ENCODE measurements around the gene ATP6V1B1.

The ATP6V1B1 gene

DNA sequence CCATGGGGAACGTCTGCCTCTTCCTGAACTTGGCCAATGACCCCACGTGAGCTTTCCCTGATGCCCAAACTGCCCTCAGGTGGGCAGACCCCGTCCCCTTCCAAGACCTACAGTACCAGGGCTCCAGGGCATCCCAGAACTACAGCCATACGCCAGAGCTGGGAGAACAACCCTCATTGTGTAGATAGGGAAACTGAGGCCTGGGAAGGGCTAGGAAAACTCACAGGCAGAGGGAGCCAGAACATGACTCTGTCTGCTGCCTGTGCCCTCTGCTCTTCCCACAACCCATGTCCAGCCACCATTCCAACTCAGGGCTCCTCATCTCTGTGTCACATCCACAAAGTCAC, 25.9 kb downstream of the ATP6V1B1 start:
- TF ChIP-seq, protein P1, sequence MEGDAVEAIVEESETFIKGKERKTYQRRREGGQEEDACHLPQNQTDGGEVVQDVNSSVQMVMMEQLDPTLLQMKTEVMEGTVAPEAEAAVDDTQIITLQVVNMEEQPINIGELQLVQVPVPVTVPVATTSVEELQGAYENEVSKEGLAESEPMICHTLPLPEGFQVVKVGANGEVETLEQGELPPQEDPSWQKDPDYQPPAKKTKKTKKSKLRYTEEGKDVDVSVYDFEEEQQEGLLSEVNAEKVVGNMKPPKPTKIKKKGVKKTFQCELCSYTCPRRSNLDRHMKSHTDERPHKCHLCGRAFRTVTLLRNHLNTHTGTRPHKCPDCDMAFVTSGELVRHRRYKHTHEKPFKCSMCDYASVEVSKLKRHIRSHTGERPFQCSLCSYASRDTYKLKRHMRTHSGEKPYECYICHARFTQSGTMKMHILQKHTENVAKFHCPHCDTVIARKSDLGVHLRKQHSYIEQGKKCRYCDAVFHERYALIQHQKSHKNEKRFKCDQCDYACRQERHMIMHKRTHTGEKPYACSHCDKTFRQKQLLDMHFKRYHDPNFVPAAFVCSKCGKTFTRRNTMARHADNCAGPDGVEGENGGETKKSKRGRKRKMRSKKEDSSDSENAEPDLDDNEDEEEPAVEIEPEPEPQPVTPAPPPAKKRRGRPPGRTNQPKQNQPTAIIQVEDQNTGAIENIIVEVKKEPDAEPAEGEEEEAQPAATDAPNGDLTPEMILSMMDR (IDR thresholded peaks at IDR 0.05; ENCODE audit: low read depth, low read length, missing control alignments) = no peak
- no peak overlapping the region for H3K4me3 ChIP-seq (ENCODE audit: low read depth, low read length)
- in situ Hi-C loops (cut with HindIII; ENCODE audit: low sequenced_read_pairs) = no loop called here
- DNase-seq (ENCODE audit: low read depth) = no peak

DNA sequence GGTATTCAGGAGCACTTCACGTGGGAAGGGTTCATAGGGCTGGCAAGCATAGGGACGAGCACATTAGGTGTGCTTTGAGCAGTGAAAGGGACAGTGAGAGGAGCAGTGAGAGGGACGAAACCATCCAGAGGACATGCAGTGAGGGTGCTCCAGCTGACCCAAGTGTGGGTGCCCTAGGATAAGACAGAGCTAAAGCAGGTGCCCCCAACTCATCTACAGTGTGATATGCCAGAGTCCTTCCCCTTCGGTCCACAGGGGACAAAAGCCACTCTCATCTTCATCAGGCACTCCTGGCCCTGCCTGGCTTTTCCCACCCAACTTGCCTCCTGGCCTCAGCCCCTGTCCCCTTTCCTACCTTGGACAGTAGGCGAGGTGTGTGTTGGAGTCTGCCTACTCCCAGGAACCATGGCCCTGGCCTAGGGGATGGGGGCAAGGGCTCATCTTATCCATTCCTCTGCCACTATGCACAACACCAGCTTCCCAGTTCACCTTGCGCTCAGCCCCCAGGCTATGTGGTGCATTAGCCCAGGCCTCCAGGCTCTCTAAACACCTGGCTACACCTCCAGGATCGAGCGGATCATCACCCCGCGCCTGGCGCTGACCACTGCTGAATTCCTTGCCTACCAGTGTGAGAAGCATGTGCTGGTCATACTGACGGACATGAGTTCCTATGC, 26.6 kb downstream of the ATP6V1B1 start:
- in situ Hi-C loops (cut with HindIII; ENCODE audit: low sequenced_read_pairs) = no loop called here
- DNase-seq (ENCODE audit: low read depth) = no peak
- TF ChIP-seq, protein P1 (IDR thresholded peaks at IDR 0.05; ENCODE audit: low read depth, low read length, missing control alignments) = no peak
- no peak overlapping the region for H3K4me3 ChIP-seq (ENCODE audit: low read depth, low read length)

DNA sequence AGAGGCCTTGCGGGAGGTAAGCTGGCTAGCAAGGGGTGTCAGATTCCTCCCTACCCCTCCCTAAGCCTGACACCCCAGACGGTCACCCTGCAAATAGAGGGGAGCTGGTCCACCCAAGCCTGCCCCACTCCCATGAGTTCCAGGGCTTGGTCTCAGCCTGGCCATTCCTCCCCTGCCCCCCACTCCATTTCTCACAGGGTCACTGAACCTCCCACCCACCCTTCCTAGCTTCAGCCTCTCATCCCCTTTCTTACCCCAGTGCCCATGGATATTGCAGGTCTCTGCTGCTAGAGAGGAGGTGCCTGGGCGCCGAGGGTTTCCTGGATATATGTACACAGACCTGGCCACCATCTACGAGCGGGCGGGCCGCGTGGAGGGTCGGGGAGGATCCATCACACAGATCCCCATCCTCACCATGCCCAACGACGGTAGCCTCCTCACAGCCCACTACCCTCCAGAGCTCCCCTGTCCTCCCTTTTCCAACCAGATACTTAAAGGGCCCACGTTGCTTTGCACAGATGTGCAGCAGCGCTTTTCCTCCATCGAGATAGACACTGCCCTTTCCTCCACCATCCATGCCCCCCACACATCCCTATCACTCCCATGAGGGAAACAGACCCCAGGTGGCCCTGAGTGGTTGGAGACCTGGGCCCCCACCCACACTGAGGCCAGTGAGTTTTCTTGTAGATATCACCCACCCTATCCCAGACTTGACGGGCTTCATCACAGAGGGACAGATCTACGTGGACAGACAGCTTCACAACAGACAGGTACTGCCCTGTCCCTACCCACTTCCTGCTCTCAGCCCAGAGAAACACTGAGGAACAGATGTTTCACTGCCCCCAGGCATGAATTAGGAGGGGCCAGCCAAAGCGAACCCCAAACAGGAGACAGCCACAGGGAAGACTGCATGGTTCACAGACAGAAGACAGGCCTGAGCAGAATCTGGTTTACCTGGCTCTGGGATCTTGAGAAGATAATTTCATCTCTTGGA, 27.5 kb downstream of the ATP6V1B1 start:
- TF ChIP-seq, protein P1 (IDR thresholded peaks at IDR 0.05; ENCODE audit: low read depth, low read length, missing control alignments) = no peak
- in situ Hi-C loops (cut with HindIII; ENCODE audit: low sequenced_read_pairs) = no loop called here
- H3K4me3 ChIP-seq (ENCODE audit: low read depth, low read length) = no peak overlapping the region
- DNase-seq (ENCODE audit: low read depth) = no peak

DNA sequence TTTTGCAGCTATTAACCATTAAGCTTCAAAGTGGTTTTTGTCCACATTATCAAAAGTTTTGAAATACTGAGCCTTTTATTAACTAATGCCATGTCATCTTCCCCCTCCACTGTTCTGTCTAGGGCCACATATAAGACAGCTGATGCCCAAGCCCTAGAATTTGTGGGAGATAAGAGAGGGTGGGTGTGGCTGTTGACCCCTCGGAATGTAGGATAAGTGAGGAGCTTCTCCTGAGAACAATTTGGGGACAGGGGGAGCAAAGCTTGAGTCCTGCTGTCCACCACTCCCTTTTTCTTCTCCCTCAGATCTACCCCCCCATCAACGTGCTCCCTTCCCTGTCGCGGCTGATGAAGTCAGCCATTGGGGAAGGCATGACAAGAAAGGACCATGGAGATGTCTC, 28.4 kb downstream of the ATP6V1B1 start:
- no peak for DNase-seq (ENCODE audit: low read depth)
- in situ Hi-C loops (cut with HindIII; ENCODE audit: low sequenced_read_pairs) = no loop called here
- no peak overlapping the region for H3K4me3 ChIP-seq (ENCODE audit: low read depth, low read length)
- TF ChIP-seq, protein P1 (IDR thresholded peaks at IDR 0.05; ENCODE audit: low read depth, low read length, missing control alignments) = no peak

DNA sequence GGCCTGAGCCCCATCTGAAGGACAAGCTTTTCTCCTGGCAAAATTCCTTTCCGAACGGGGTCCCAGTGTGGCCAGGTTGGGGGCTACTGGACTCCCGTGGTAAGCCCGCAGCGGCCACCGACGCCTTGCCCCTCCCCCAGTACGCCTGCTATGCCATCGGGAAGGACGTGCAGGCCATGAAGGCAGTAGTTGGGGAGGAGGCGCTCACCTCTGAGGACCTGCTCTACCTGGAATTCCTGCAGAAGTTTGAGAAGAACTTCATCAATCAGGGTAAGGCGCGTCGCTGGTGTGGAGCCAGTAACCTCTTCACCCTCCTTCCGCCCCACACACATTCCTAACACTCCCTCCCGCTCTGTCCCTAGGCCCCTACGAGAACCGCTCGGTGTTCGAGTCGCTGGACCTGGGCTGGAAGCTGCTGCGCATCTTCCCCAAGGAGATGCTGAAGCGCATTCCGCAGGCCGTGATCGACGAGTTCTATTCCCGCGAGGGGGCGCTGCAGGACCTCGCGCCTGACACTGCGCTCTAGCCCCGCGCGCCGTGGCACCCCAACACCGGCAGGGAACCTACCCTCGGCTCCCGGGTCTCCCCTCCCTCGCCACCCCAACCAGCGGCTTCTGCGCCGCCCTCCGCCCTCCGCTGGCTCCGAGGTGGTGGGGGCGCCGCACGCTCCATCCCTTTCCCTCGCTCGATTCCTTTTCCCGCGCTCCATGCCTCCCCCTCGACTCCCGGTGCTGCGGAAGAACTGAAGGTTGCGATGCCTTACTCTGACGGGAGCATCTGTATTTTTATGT, 29.1 kb downstream of the ATP6V1B1 start:
- in situ Hi-C loops (cut with HindIII; ENCODE audit: low sequenced_read_pairs) = no loop called here
- TF ChIP-seq, protein P1 (IDR thresholded peaks at IDR 0.05; ENCODE audit: low read depth, low read length, missing control alignments) = peak; percentile 72
- no peak for DNase-seq (ENCODE audit: low read depth)
- peak overlapping the region; percentile 39 for H3K4me3 ChIP-seq (ENCODE audit: low read depth, low read length)

DNA sequence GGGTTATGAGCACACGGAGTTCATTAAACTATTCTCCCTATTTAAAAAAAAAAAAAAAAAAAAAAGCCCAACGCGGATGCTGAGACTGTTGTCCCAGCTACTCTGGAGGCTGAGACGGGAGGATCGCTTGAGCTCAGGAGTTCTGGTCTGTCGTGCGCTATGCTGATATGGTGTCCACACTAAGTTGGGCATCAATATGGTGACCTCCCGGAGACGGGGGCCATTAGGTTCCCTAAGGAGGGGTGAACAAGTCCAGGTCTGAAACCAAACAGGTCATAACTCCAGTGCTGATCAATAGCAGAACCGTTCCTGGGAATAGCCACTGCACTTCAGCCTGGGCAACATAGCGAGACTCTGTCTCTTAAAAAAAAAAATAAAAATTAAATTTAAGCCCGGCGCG, 29.8 kb downstream of the ATP6V1B1 start:
- in situ Hi-C loops (cut with HindIII; ENCODE audit: low sequenced_read_pairs) = no loop called here
- H3K4me3 ChIP-seq (ENCODE audit: low read depth, low read length) = peak overlapping the region; percentile 39

More for the DNA sequence above, 29.8 kb downstream of the ATP6V1B1 start:
- TF ChIP-seq, protein P1 (IDR thresholded peaks at IDR 0.05; ENCODE audit: low read depth, low read length, missing control alignments) = no peak
- no peak for DNase-seq (ENCODE audit: low read depth)
